Cardiac fibroblast (primary cell): Measurements from ENCODE around the gene MAGI1.
"Not testable (repeated sequence)": the region's sequence is repeated elsewhere in the genome, so short reads cannot be mapped to it uniquely, and the experiment has no call there.

Experiments
- DNase-seq, 2 donors: peaks; one replicate each; pipeline versions ENCODE4 v3.0.0 to v3.0.0-alpha.2; 2010; ENCODE audit warnings: low read depth in 2 of 2
- H3K4me3 ChIP-seq, 2 donors: replicated peaks in 1 of 2; 1 replicate in 1 of 2; 2 replicates in 1 of 2; pipeline ENCODE4 v1.5.1; 2011; ENCODE audit warnings: low read depth in 2 of 2, low read length in 2 of 2, mild to moderate bottlenecking in 2 of 2, moderate library complexity in 1 of 2
- CTCF ChIP-seq: IDR thresholded peaks from one replicate; pipeline ENCODE4 v1.5.1; 2011; ENCODE audit warnings: low read depth, mild to moderate bottlenecking, low read length, inconsistent platforms

The MAGI1 gene

DNA sequence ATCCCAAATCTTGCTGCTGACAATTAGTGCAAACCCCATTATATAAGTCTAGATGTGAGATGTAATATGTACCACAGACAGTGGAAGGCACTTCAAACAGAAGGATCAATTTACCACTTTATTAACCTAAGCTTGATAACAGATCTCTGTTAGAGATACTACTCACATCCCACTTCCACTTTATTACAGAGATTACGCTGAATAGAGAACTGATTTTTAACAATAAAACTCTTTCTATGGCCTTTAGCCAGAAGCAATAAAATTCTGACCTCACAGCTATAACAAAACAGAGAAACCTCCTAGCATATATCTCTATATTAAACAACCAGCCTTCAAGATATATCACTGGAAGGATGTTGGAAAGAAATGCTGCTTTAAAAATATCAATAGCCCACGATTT lies 517.7 kb downstream of the MAGI1 start:
- TF ChIP-seq CTCF: no peak
- DNase-seq: no peak
- H3K4me3 ChIP-seq: no peak overlapping the region

- no peak overlapping the region for H3K4me3 ChIP-seq
- no peak for TF ChIP-seq CTCF
- DNase-seq: no peak
Measured at GRCh38 chr3:65516998-65517397, 521.7 kb downstream of the MAGI1 start.

DNA sequence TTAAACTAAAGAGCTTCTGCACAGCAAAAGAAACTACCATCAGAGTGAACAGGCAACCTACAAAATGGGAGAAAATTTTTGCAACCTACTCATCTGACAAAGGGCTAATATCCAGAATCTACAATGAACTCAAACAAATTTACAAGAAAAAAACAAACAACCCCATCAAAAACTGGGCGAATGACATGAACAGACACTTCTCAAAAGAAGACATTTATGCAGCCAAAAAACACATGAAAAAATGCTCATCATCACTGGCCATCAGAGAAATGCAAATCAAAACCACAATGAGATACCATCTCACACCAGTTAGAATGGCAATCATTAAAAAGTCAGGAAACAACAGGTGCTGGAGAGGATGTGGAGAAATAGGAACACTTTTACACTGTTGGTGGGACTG lies 524.4 kb downstream of the MAGI1 start:
- DNase-seq, H3K4me3 ChIP-seq: not testable (repeated sequence)

DNA sequence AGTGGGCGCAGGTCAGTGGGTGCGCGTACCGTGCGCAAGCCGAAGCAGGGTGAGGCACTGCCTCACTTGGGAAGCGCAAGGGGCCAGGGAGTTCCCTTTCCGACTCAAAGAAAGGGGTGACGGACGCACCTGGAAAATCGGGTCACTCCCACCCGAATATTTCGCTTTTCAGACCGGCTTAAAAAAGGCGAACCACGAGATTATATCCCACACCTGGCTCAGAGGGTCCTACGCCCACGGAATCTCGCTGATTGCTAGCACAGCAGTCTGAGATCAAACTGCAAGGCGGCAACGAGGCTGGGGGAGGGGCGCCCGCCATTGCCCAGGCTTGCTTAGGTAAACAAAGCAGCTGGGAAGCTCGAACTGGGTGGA lies 529.3 kb downstream of the MAGI1 start:
- not testable (repeated sequence) for DNase-seq
- peak overlapping the region; percentile 3 to 35 for H3K4me3 ChIP-seq

GRCh38 chr3:65508750-65509422 lies 529.8 kb downstream of the MAGI1 start:
- no peak for TF ChIP-seq CTCF
- DNase-seq: peak in 1 of 2 donors; percentile 8
- peak overlapping the region; percentile 3 to 35 for H3K4me3 ChIP-seq

GRCh38 chr3:65507437-65507836 lies 531.3 kb downstream of the MAGI1 start:
- no peak for TF ChIP-seq CTCF
- no peak overlapping the region for H3K4me3 ChIP-seq
- no peak for DNase-seq

DNA sequence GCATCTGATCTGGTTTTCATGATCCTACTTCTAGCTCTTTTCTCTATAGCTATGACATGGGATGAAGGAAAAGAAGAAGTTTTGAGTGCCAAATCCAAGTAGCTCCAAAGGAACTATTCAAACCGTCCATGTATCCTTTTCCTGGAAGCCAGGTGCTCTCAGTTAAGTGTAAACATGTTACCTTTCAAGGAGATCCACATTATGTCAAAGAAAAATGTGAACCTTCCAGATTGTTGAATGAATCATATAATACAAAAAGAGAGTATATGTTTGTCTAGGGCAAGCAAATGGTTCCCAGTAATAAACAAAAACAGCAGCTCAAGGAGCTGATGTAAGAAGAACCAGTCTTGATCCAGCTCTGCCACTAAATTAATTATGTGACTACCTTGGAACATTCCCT lies 534.9 kb downstream of the MAGI1 start:
- TF ChIP-seq CTCF: no peak
- no peak for DNase-seq
- H3K4me3 ChIP-seq: no peak overlapping the region

DNA sequence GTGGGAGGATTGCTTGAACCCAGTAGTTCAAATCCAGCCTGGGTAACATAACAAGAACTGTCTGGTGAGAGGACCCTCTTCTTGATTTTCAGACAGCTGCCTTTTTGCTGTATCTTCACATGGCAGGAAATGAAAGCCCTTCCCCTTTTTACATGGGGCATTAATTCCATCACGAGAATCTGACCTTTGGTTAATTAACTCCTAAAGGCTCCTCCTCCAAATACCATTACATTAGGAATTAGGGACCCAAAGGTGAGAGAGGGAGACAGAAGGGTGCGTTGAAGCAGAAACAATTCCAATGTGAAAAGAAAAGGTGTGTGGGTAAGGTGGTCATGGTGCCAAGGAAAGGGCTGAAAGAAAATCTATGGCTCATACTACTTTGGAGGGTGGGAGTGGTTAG lies 536.2 kb downstream of the MAGI1 start:
- no peak overlapping the region for H3K4me3 ChIP-seq
- TF ChIP-seq CTCF: no peak
- no peak for DNase-seq
